GM21423 (cell line): ENCODE measurements around the gene CLCNKB.

Experiments
- ATAC-seq: cut with Tn5 transposase; IDR thresholded peaks from one replicate; pipeline ENCODE4 v1.9.1; 2021; ENCODE audit warnings: mild to moderate bottlenecking, moderate library complexity; ENCODE audit not compliant: unreplicated experiment

CLCNKB gene

GRCh38 chr1:16072616-16073484 lies 29.3 kb downstream of the CLCNKB start:
- ATAC-seq: no peak

GRCh38 chr1:16073490-16074119 lies 30.0 kb downstream of the CLCNKB start, which contains the start of gene FAM131C:
Gene FAM131C (minus strand): TSS chr1:16073651. CDS start chr1:16073442, 209 bp downstream.
- no peak for ATAC-seq

GRCh38 chr1:16074217-16074616 lies 30.6 kb downstream of the CLCNKB start:
- ATAC-seq: no peak

- no peak for ATAC-seq
Measured at GRCh38 chr1:16075337-16076030, 31.9 kb downstream of the CLCNKB start.

GRCh38 chr1:16076031-16076864 lies 32.7 kb downstream of the CLCNKB start:
- ATAC-seq: no peak

- ATAC-seq: no peak
Measured at GRCh38 chr1:16076865-16077238, 33.3 kb downstream of the CLCNKB start.

- ATAC-seq: no peak
Measured at GRCh38 chr1:16077406-16078245, 34.0 kb downstream of the CLCNKB start.

GRCh38 chr1:16078925-16079656 lies 35.5 kb downstream of the CLCNKB start:
- ATAC-seq: no peak

- ATAC-seq: no peak
Measured at GRCh38 chr1:16080422-16081150, 37.0 kb downstream of the CLCNKB start.

GRCh38 chr1:16081636-16082035 lies 38.1 kb downstream of the CLCNKB start:
- no peak for ATAC-seq

- ATAC-seq: no peak
Measured at GRCh38 chr1:16082283-16083038, 38.9 kb downstream of the CLCNKB start.

GRCh38 chr1:16083486-16083885 lies 39.9 kb downstream of the CLCNKB start:
- no peak for ATAC-seq

- ATAC-seq: no peak
Measured at GRCh38 chr1:16085522-16085921, 41.9 kb downstream of the CLCNKB start.

- no peak for ATAC-seq
Measured at GRCh38 chr1:16087733-16088132, 44.2 kb downstream of the CLCNKB start.

GRCh38 chr1:16088351-16088911 lies 44.8 kb downstream of the CLCNKB start:
- no peak for ATAC-seq

- ATAC-seq: no peak
Measured at GRCh38 chr1:16088996-16089395, 45.4 kb downstream of the CLCNKB start.

- ATAC-seq: no peak
Measured at GRCh38 chr1:16090076-16090826, 46.7 kb downstream of the CLCNKB start.
